HL-60 (cell line): ENCODE results near the gene BCAS4.

Experiments used
- GABPA ChIP-seq: IDR thresholded peaks from 2 replicates; pipeline ENCODE4 v1.6.1; 2012; ENCODE audit warnings: low read depth
- POLR2AphosphoS5 ChIP-seq: IDR thresholded peaks from 2 replicates; pipeline ENCODE4 v1.6.1; 2012; ENCODE audit warnings: low read depth
- SPI1 ChIP-seq: IDR thresholded peaks from 2 replicates; pipeline ENCODE4 v1.6.1; 2012; ENCODE audit warnings: low read depth, mild to moderate bottlenecking, borderline replicate concordance
- TF ChIP-seq, protein P1 (sequence below): IDR thresholded peaks from one replicate; pipeline ENCODE4 v1.5.1; 2011; ENCODE audit warnings: low read length, control low read depth, inconsistent platforms; ENCODE audit not compliant: insufficient read depth
- TF ChIP-seq, protein P2 (sequence below): IDR thresholded peaks from 2 replicates; pipeline ENCODE4 v1.6.1; 2012; ENCODE audit warnings: low read depth; ENCODE audit not compliant: insufficient replicate concordance

DNA sequence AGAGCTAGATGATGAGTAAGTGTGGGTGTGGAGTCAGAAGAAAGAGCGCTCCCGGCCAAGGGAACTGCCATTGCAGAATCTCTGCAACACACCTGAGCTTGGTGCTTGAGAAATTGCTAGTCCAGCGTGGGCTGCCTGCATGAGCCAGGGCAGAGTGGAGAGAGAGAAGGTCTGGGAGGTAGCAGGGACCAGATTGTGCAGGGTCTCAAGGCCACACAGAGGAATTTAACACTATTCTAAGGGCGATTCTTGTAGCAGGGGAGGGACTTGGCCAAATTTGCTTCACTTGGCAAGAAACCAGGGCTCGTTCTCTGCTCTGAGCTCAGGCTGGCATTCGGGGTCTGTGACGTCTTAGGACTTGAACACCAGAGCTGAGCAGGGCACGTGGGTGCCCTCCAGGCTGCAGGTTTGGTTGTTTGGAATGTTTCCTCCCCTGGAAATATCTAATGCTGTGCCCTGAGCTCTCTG lies 53.5 kb downstream of the BCAS4 start:
- TF ChIP-seq SPI1 (no peak), POLR2AphosphoS5 (no peak), GABPA (no peak)
- TF ChIP-seq, protein P1, sequence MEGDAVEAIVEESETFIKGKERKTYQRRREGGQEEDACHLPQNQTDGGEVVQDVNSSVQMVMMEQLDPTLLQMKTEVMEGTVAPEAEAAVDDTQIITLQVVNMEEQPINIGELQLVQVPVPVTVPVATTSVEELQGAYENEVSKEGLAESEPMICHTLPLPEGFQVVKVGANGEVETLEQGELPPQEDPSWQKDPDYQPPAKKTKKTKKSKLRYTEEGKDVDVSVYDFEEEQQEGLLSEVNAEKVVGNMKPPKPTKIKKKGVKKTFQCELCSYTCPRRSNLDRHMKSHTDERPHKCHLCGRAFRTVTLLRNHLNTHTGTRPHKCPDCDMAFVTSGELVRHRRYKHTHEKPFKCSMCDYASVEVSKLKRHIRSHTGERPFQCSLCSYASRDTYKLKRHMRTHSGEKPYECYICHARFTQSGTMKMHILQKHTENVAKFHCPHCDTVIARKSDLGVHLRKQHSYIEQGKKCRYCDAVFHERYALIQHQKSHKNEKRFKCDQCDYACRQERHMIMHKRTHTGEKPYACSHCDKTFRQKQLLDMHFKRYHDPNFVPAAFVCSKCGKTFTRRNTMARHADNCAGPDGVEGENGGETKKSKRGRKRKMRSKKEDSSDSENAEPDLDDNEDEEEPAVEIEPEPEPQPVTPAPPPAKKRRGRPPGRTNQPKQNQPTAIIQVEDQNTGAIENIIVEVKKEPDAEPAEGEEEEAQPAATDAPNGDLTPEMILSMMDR, result no peak
- TF ChIP-seq, protein P2, sequence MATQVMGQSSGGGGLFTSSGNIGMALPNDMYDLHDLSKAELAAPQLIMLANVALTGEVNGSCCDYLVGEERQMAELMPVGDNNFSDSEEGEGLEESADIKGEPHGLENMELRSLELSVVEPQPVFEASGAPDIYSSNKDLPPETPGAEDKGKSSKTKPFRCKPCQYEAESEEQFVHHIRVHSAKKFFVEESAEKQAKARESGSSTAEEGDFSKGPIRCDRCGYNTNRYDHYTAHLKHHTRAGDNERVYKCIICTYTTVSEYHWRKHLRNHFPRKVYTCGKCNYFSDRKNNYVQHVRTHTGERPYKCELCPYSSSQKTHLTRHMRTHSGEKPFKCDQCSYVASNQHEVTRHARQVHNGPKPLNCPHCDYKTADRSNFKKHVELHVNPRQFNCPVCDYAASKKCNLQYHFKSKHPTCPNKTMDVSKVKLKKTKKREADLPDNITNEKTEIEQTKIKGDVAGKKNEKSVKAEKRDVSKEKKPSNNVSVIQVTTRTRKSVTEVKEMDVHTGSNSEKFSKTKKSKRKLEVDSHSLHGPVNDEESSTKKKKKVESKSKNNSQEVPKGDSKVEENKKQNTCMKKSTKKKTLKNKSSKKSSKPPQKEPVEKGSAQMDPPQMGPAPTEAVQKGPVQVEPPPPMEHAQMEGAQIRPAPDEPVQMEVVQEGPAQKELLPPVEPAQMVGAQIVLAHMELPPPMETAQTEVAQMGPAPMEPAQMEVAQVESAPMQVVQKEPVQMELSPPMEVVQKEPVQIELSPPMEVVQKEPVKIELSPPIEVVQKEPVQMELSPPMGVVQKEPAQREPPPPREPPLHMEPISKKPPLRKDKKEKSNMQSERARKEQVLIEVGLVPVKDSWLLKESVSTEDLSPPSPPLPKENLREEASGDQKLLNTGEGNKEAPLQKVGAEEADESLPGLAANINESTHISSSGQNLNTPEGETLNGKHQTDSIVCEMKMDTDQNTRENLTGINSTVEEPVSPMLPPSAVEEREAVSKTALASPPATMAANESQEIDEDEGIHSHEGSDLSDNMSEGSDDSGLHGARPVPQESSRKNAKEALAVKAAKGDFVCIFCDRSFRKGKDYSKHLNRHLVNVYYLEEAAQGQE, result no peak
